GM19238 (cell line): ENCODE results near the gene TOGARAM1.
"Not testable (repeated sequence)": the region's sequence is repeated elsewhere in the genome, so short reads cannot be mapped to it uniquely, and the experiment has no call there.

Experiments used
- DNase-seq: peaks from one replicate; pipeline ENCODE4 v3.0.0; 2011; ENCODE audit warnings: low spot score; ENCODE audit not compliant: insufficient read length

Gene TOGARAM1

DNA sequence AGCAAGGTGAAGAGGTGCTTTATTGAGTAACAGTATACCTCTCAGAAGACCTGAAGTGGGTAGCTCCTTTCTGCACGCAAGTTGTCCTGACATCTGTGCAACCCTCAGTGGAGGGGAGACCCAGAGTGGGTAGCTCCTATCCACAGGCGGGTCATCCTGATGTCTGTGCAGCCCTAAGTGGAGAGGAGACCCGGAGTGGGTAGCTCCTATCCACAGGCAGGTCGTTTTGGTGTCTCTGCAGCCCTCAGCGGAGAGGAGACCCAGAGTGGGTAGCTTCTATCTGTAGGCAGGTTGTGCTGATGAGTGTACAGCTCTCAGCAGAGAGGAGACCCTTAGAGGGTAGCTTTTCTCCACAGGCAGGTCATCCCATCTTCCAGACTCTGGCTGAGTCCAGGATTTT lies 76.9 kb downstream of the TOGARAM1 start:
- DNase-seq: no peak

GRCh38 chr14:45039390-45039789 lies 77.4 kb downstream of the TOGARAM1 start:
- DNase-seq: no peak

DNA sequence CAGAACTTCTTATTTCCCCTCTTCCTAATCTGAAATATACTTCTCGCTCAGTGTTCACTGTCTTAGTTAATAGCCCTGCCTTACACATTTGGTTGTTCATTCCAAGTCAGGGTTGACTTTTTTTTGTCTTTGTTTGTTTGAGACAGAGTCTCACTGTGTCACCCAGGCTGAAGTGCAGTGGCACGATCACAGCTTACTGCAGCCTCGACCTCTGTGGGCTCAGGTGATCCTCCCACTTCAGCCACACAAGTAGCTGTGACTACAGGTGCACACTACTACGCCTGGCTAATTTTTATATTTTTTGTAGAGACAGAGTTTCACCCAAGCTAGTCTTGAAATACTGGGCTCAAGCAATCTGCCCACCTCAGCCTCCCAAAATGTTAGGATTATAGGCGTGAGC lies 79.7 kb downstream of the TOGARAM1 start:
- DNase-seq: no peak

- DNase-seq: no peak
Observed at GRCh38 chr14:45044638-45045037, 82.6 kb downstream of the TOGARAM1 start.

DNA sequence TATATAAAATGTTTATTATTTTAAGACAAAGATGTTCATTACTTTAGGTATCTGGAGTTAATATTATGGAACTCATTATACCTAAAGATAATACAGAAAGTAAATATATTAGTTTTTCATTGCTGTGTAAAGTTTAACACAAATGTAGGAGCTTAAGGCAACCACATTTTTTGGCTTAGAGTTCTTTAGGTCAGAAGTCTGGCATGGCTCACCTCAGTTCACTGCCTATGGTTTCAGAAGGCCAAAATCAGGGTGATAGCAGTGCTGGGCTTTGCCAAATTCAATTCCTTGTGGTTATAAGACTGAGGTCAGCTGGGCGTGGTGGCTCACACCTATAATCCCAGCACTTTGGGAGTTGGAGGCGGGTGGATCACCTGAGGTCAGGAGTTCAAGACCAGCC lies 86.4 kb downstream of the TOGARAM1 start:
- DNase-seq: no peak

GRCh38 chr14:45051180-45051579 lies 89.2 kb downstream of the TOGARAM1 start:
- DNase-seq: no peak

DNA sequence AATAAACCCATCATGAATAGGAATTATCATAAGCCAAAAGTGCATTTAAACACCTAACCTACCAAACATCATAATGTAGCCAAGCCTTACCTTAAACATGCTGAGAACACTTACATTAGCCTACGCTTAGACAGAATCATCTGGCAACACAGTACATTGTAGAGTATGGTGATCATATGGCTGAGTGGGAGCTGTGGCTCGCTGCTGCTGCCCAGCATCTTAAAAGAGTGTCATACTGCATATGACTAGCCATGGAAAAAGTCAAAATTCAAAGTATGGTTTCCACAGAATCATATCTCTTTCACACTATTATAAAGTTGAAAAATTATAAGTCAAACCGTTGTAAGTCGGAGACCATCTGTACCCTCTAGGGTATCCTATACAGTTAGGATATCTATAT lies 89.9 kb downstream of the TOGARAM1 start:
- DNase-seq: no peak

DNA sequence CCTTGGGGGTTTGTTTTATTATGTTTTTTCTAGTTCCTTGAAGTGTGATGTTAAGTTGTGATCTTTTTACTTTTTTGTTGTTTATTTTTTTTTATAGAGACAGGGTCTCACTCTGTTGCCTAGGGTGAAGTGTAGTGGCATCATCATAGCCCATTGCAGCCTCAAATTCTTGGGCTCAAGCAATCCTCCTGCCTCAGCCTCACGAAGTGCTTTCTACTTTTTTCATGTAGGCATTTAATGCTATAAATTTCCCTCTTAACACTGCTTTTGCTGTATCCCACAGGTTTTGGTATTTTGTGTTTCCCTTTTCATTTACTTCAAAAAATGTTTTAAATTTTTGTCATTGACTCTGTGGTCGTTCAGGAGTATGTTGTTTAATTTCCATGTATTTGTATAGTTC lies 95.4 kb downstream of the TOGARAM1 start:
- no peak for DNase-seq

DNA sequence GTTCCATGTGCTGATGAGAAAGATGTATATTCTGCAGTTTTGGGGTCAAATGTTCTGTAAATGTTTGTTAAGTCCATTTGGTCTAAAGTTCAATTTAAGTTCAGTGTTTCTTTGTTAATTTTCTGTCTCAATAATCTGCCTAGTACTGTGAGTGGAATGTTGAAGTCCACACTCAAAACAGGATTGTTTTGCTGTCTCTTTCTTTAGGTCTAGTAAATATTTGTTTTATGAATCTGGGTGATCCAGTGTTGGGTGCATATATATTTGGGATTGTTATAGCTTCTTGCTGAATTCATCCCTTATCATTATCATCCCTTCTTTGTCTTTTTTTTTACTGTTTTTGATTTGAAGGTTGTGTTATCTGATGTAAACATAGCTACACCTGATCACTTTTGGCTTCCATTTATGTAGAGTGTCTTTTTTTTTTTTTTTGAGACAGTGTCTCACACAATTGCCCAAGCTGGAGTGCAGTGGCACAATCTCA lies 95.9 kb downstream of the TOGARAM1 start:
- DNase-seq: no peak

- no peak for DNase-seq
Observed at GRCh38 chr14:45060551-45060950, 98.6 kb downstream of the TOGARAM1 start.

- no peak for DNase-seq
Observed at GRCh38 chr14:45065540-45065939, 103.5 kb downstream of the TOGARAM1 start.

GRCh38 chr14:45065956-45066355 lies 104.0 kb downstream of the TOGARAM1 start:
- DNase-seq: no peak

DNA sequence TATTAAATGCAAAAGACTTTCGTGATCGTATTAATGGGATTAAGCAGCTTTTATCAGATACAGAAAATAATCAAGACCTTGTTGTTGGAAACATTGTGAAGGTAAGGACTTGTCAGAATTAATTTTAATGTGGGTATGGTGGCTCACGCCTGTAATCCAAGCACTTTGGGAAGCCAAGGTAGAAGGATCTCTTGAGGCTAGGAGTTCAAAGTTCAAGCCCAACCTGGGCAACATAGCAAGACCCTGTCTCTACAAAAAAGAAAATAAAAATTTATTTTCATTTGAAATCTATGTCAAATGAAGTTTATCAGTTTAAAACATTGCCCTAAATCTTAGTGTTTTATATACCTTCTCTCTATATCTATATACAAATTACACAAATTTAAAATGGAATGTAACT lies 104.7 kb downstream of the TOGARAM1 start:
- no peak for DNase-seq

DNA sequence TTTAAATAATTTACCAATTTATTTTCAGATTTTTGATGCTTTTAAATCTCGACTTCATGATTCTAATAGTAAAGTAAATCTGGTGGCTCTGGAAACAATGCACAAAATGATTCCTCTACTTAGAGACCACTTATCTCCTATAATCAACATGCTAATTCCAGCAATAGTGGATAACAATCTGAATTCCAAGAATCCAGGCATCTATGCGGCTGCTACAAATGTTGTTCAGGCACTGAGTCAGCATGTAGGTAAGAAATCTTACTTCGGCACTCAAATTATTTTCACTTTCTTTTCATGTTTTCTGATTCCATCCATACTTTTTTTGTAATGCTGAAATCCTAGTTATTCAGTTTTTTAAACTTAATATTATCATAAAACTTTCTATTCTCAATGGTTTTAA lies 106.4 kb downstream of the TOGARAM1 start:
- DNase-seq: no peak

- no peak for DNase-seq
Observed at GRCh38 chr14:45070215-45070614, 108.2 kb downstream of the TOGARAM1 start.

DNA sequence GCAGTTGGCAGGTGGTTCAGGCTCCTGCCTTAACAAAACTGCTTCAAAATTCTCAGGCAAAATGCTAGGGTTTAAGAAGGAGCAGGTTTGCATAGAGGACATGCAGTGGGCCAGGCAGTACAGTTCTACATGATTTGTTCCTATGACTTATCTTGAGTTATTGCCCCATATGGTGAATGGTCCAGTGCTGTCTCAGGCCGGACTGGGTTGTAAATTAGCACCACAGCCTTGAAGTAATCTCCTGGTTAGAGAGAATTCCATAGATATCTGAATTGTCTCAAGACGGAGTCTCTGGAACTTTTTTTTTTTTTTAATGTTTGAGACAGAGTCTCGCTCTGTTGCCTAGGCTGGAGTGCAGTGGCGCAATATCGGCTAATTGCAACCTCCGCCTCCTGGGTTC lies 110.1 kb downstream of the TOGARAM1 start:
- DNase-seq: no peak

DNA sequence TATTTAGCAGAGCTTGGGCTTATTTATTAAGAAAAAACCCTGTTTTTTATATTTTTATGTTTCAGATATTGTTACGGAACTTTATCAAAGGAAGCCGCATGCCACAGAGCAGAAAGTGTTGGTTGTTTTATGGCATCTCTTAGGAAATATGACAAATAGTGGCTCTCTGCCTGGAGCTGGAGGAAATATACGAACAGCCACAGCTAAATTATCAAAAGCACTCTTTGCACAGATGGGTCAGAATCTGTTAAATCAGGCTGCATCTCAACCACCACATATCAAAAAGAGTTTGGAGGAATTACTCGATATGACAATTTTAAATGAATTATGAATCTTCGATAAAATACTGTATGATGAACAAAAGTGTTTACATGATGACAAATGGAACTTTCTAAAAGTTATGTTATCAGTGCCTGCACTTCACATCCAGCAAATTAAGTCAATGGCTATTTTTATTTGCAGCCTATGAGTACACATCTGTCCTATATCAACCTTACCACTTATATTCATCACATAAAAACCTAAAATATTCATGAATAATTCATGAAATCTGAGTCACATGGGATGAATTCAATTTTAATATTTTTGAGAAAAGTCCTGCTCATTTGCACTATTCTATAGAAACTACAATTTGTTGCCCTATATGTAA lies 111.4 kb downstream of the TOGARAM1 start:
- DNase-seq: no peak

GRCh38 chr14:45078323-45078722 lies 116.3 kb downstream of the TOGARAM1 start:
- DNase-seq: no peak

DNA sequence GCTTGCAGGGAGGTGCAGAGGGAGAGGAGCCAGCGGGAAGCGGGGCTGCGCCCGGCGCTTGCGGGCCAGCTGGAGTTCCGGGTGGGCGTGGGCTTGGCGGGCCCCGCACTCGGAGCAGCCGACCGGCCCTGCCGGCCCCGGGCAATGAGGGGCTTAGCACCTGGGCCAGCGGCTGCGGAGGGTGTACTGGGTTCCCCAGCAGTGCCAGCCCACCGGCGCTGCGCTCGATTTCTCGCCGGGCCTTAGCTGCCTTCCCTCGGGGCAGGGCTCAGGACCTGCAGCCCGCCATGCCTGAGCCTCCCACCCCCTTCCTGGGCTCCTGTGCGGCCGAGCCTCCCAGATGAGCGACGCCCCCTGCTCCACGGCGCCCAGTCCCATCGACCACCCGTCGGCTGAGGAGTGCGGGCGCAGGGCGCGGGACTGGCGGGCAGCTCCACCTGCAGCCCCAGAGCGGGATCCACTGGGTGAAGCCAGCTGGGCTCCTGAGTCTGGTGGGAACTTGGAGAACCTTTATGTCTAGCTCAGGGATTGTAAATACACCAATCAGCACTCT lies 118.5 kb downstream of the TOGARAM1 start:
- not testable (repeated sequence) for DNase-seq

GRCh38 chr14:45081096-45081495 lies 119.1 kb downstream of the TOGARAM1 start:
- DNase-seq: not testable (repeated sequence)

- DNase-seq: no peak
Observed at GRCh38 chr14:45082420-45082819, 120.4 kb downstream of the TOGARAM1 start.

DNA sequence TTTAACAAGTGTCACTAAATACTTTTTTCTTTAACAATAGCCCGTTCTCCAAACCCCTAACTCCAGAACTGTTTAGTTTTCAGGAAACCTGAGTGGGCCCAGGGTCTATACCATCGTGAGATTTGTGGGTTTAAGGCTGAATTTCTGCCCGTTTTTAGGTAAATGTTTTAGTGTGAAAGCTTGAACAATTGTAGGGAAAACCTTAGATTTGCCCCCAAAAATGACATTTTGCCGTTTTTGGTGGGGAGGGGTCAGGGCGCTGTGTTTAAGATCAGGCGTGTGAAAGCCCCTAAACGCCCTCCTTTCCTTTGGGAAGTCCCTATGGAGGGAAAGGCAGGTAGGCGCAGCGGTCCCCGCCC lies 121.6 kb downstream of the TOGARAM1 start:
- no peak for DNase-seq

- DNase-seq: peak; percentile 94
Observed at GRCh38 chr14:45083976-45084722, 122.2 kb downstream of the TOGARAM1 start, which contains the start of gene PRPF39. Gene PRPF39 (plus strand): TSS chr14:45084116. CDS start chr14:45095240, 11,124 bp downstream.
